ENCODE measurements around the gene TCEAL3. TPM values are rescaled to one million over a fixed set of nuclear protein-coding genes. Genes with fewer than 3 reads are reported as not detected.

The TCEAL3 gene
- total RNA-seq, 1 donor from 2014 or later, result 11.9 TPM

GRCh38 chrX:103613362-103613890 lies 5.7 kb downstream of the TCEAL3 start:
- no peak for TF ChIP-seq CTCF (IDR thresholded peaks at IDR 0.05; ENCODE audit: unreplicated experiment)
- Mint-ChIP-seq H3K27me3 (ENCODE audit: low read depth) (no peaks in the 10 kb centered on the region), H3K36me3 (peaks cover 4% of the 10 kb centered on the region), H3K9me3 (peaks cover 25% of the 10 kb centered on the region), H3K27ac (no peak overlapping the region), H3K4me1 (peaks cover 1% of the 10 kb centered on the region), H3K4me3 (no peak overlapping the region)
- no peak for DNase-seq (ENCODE audit: low spot score in 2 of 2, unreplicated experiment in 2 of 2)

GRCh38 chrX:103614999-103615398 lies 7.2 kb downstream of the TCEAL3 start:
- Mint-ChIP-seq H3K27me3 (ENCODE audit: low read depth) (no peaks in the 10 kb centered on the region), H3K9me3 (peaks cover 39% of the 10 kb centered on the region), H3K4me1 (no peaks in the 10 kb centered on the region), H3K4me3 (no peak overlapping the region), H3K27ac (no peak overlapping the region), H3K36me3 (peaks cover 15% of the 10 kb centered on the region)
- no peak for TF ChIP-seq CTCF (IDR thresholded peaks at IDR 0.05; ENCODE audit: unreplicated experiment)
- DNase-seq (ENCODE audit: low spot score in 2 of 2, unreplicated experiment in 2 of 2), result no peak

GRCh38 chrX:103615781-103616371 lies 8.1 kb downstream of the TCEAL3 start:
- Mint-ChIP-seq H3K9me3 (peaks cover 41% of the 10 kb centered on the region), H3K27ac (no peak overlapping the region), H3K27me3 (ENCODE audit: low read depth) (no peaks in the 10 kb centered on the region), H3K4me3 (no peak overlapping the region), H3K4me1 (no peaks in the 10 kb centered on the region), H3K36me3 (peaks cover 19% of the 10 kb centered on the region)
- TF ChIP-seq CTCF (IDR thresholded peaks at IDR 0.05; ENCODE audit: unreplicated experiment), result no peak
- no peak for DNase-seq (ENCODE audit: low spot score in 2 of 2, unreplicated experiment in 2 of 2)

GRCh38 chrX:103616676-103617186 lies 9.0 kb downstream of the TCEAL3 start:
- Mint-ChIP-seq H3K4me3 (no peak overlapping the region), H3K4me1 (no peaks in the 10 kb centered on the region), H3K36me3 (peaks cover 19% of the 10 kb centered on the region), H3K27me3 (ENCODE audit: low read depth) (no peaks in the 10 kb centered on the region), H3K27ac (no peak overlapping the region), H3K9me3 (peaks cover 41% of the 10 kb centered on the region)
- TF ChIP-seq CTCF (IDR thresholded peaks at IDR 0.05; ENCODE audit: unreplicated experiment), result no peak
- no peak for DNase-seq (ENCODE audit: low spot score in 2 of 2, unreplicated experiment in 2 of 2)

GRCh38 chrX:103624111-103624510 lies 16.3 kb downstream of the TCEAL3 start:
- H3K4me3 Mint-ChIP-seq, result no peak overlapping the region
- peaks cover 22% of the 10 kb centered on the region for H3K9me3 Mint-ChIP-seq
- H3K36me3 Mint-ChIP-seq, result peaks cover 10% of the 10 kb centered on the region
- H3K27me3 Mint-ChIP-seq (ENCODE audit: low read depth), result no peaks in the 10 kb centered on the region
- peak overlapping the region; percentile 34 for H3K27ac Mint-ChIP-seq
- peaks cover 5% of the 10 kb centered on the region for H3K4me1 Mint-ChIP-seq
- no peak for DNase-seq (ENCODE audit: low spot score in 2 of 2, unreplicated experiment in 2 of 2)
- no peak for TF ChIP-seq CTCF (IDR thresholded peaks at IDR 0.05; ENCODE audit: unreplicated experiment)
